B cell (primary cell): ENCODE measurements around the gene ELMO1.

Experiments used
- CTCF ChIP-seq: fragments of 200-600 bp; IDR thresholded peaks from one replicate; pipeline ENCODE4 v1.8.0; 2022; ENCODE audit warnings: antibody characterized with exemption, mild to moderate bottlenecking
- EZH2 ChIP-seq: IDR thresholded peaks from 2 replicates; pipeline ENCODE4 v1.6.1; 2012; ENCODE audit warnings: borderline replicate concordance, low read depth, mild to moderate bottlenecking, moderate library complexity, low read length; ENCODE audit not compliant: insufficient read depth, poor library complexity, severe bottlenecking

GRCh38 chr7:36957620-36958019 lies 491.0 kb downstream of the ELMO1 start:
- TF ChIP-seq CTCF, result no peak
- no peak for TF ChIP-seq EZH2
